ENCODE measurements around the gene SNRNP40. TPM values are rescaled to one million over a fixed set of nuclear protein-coding genes. Genes with fewer than 3 reads are reported as not detected.

The SNRNP40 gene
- total RNA-seq, 1 experiment from 2014 or later = 81.0 TPM

DNA sequence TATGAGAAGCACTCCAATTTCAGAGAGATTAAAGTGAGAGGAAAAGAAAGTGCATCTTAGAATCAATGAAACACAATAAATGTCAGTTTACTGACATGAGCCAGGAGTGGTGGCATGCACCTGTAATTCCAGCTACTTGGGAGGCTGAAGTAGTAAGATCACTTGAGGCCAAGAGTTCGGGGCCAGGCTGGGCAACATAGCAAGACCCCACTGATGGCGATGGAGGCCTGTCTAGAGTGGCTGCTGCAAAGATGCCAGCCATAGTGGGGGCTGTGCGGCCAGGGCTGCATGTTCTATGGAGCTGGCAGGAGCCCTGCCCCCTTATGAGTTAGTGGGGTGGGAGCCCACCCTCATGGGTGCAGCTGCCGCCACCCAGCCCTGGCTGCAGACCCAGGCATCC is 27.5 kb upstream of the SNRNP40 start:
- Mint-ChIP-seq H3K4me3 (ENCODE audit: low read depth, unreplicated experiment) (no peak overlapping the region), H3K9me3 (ENCODE audit: low read depth, unreplicated experiment) (no peaks in the 10 kb centered on the region), H3K36me3 (ENCODE audit: insufficient read depth, unreplicated experiment) (no peaks in the 10 kb centered on the region), H3K27ac (ENCODE audit: unreplicated experiment) (no peak overlapping the region), H3K27me3 (ENCODE audit: unreplicated experiment) (no peaks in the 10 kb centered on the region), H3K4me1 (ENCODE audit: low read depth, unreplicated experiment) (no peaks in the 10 kb centered on the region)
- intact Hi-C loops (cut with micrococcal nuclease; ENCODE audit: unreplicated experiment) = no loop called here
- no peak for DNase-seq
- no TSS peak for BruUV-seq (replicated peaks)
- CTCF ChIA-PET = no interaction called here
- TF ChIP-seq, protein P1, sequence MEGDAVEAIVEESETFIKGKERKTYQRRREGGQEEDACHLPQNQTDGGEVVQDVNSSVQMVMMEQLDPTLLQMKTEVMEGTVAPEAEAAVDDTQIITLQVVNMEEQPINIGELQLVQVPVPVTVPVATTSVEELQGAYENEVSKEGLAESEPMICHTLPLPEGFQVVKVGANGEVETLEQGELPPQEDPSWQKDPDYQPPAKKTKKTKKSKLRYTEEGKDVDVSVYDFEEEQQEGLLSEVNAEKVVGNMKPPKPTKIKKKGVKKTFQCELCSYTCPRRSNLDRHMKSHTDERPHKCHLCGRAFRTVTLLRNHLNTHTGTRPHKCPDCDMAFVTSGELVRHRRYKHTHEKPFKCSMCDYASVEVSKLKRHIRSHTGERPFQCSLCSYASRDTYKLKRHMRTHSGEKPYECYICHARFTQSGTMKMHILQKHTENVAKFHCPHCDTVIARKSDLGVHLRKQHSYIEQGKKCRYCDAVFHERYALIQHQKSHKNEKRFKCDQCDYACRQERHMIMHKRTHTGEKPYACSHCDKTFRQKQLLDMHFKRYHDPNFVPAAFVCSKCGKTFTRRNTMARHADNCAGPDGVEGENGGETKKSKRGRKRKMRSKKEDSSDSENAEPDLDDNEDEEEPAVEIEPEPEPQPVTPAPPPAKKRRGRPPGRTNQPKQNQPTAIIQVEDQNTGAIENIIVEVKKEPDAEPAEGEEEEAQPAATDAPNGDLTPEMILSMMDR (IDR thresholded peaks at IDR 0.05; ENCODE audit: unreplicated experiment) = no peak

DNA sequence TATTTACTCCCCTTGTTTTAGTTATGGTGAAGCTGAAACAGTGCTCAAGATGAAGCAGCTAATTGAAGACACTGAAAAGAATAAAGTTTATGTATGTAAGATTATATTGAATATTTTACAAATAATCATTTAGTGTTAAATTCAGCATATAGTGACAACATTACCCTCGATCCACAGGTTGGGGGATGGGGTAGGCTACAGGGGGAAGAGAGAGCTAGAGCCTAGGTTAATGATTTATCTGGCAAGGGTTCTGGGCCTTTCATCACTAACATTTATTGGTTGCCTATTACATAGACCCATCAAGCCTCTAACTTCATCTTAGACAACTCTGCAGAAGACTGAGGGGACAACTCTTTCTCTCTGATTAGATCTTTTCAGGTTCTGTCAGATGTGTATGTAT is 21.6 kb upstream of the SNRNP40 start:
- no peak for DNase-seq
- no TSS peak for BruUV-seq (replicated peaks)
- H3K4me1 Mint-ChIP-seq (ENCODE audit: low read depth, unreplicated experiment) = no peaks in the 10 kb centered on the region
- H3K36me3 Mint-ChIP-seq (ENCODE audit: insufficient read depth, unreplicated experiment) = peaks cover 8% of the 10 kb centered on the region
- TF ChIP-seq, protein P1 (IDR thresholded peaks at IDR 0.05; ENCODE audit: unreplicated experiment) = no peak
- intact Hi-C loops (cut with micrococcal nuclease; ENCODE audit: unreplicated experiment) = no loop called here
- no peak overlapping the region for H3K4me3 Mint-ChIP-seq (ENCODE audit: low read depth, unreplicated experiment)
- no peaks in the 10 kb centered on the region for H3K9me3 Mint-ChIP-seq (ENCODE audit: low read depth, unreplicated experiment)
- no peaks in the 10 kb centered on the region for H3K27me3 Mint-ChIP-seq (ENCODE audit: unreplicated experiment)
- CTCF ChIA-PET = no interaction called here
- no peak overlapping the region for H3K27ac Mint-ChIP-seq (ENCODE audit: unreplicated experiment)

GRCh38 chr1:31315902-31316301 is 19.3 kb upstream of the SNRNP40 start:
- CTCF ChIA-PET = no interaction called here
- no peak overlapping the region for H3K4me3 Mint-ChIP-seq (ENCODE audit: low read depth, unreplicated experiment)
- intact Hi-C loops (cut with micrococcal nuclease; ENCODE audit: unreplicated experiment) = no loop called here

GRCh38 chr1:31310198-31310597 is 13.6 kb upstream of the SNRNP40 start:
- H3K9me3 Mint-ChIP-seq (ENCODE audit: low read depth, unreplicated experiment) = no peaks in the 10 kb centered on the region
- intact Hi-C loops (cut with micrococcal nuclease; ENCODE audit: unreplicated experiment) = no loop called here
- H3K27ac Mint-ChIP-seq (ENCODE audit: unreplicated experiment) = no peak overlapping the region
- no peak for DNase-seq
- CTCF ChIA-PET = no interaction called here
- H3K4me3 Mint-ChIP-seq (ENCODE audit: low read depth, unreplicated experiment) = no peak overlapping the region
- BruUV-seq (replicated peaks) = no TSS peak
- no peaks in the 10 kb centered on the region for H3K27me3 Mint-ChIP-seq (ENCODE audit: unreplicated experiment)
- H3K4me1 Mint-ChIP-seq (ENCODE audit: low read depth, unreplicated experiment) = no peaks in the 10 kb centered on the region
- TF ChIP-seq, protein P1 (IDR thresholded peaks at IDR 0.05; ENCODE audit: unreplicated experiment) = no peak
- H3K36me3 Mint-ChIP-seq (ENCODE audit: insufficient read depth, unreplicated experiment) = peaks cover 9% of the 10 kb centered on the region

More at GRCh38 chr1:31315902-31316301, 19.3 kb upstream of the SNRNP40 start:
- TF ChIP-seq, protein P1 (IDR thresholded peaks at IDR 0.05; ENCODE audit: unreplicated experiment) = no peak
- no peaks in the 10 kb centered on the region for H3K27me3 Mint-ChIP-seq (ENCODE audit: unreplicated experiment)
- peaks cover 17% of the 10 kb centered on the region for H3K36me3 Mint-ChIP-seq (ENCODE audit: insufficient read depth, unreplicated experiment)
- no peak overlapping the region for H3K27ac Mint-ChIP-seq (ENCODE audit: unreplicated experiment)
- BruUV-seq (replicated peaks) = no TSS peak
- no peak for DNase-seq
- H3K4me1 Mint-ChIP-seq (ENCODE audit: low read depth, unreplicated experiment) = no peaks in the 10 kb centered on the region
- no peaks in the 10 kb centered on the region for H3K9me3 Mint-ChIP-seq (ENCODE audit: low read depth, unreplicated experiment)

Measured in Calu3 (cell line).